MM.1S (cell line): ENCODE results near the gene ZNF490.
A peak's percentile ranks its signal among the peaks of the same experiment; 100 is the strongest.

Experiments
- DNase-seq: peaks from one replicate; pipeline ENCODE4 v3.0.0-alpha.2; 2015
- H2AFZ ChIP-seq: fragments of 300-600 bp; sonication (generic); 2 replicates; pipeline ENCODE4 v1.6.0; 2016; ENCODE audit warnings: antibody characterized with exemption, low read length
- H3F3A ChIP-seq: fragments of 300-600 bp; sonication (generic); 2 replicates; pipeline ENCODE4 v1.6.1; 2016; ENCODE audit warnings: mild to moderate bottlenecking, antibody characterized with exemption, low read length, moderate library complexity, mixed read lengths; ENCODE audit not compliant: insufficient read depth
- H3K27ac ChIP-seq: fragments of 300-600 bp; sonication (generic); 2 replicates; pipeline ENCODE4 v1.5.1; 2016; ENCODE audit warnings: mild to moderate bottlenecking, low read length
- H3K27me3 ChIP-seq: fragments of 300-600 bp; sonication (generic); replicated peaks from 2 replicates; pipeline ENCODE4 v1.6.0; 2016; ENCODE audit warnings: low read length; ENCODE audit not compliant: insufficient read depth
- H3K36me3 ChIP-seq: fragments of 300-600 bp; sonication (generic); replicated peaks from 2 replicates; pipeline ENCODE4 v1.6.1; 2016; ENCODE audit warnings: mild to moderate bottlenecking, low read length, mixed read lengths; ENCODE audit not compliant: insufficient read depth
- H3K4me1 ChIP-seq: fragments of 300-600 bp; sonication (generic); 2 replicates; pipeline ENCODE4 v1.6.1; 2016; ENCODE audit warnings: low read length, mixed read lengths
- H3K4me2 ChIP-seq: fragments of 300-600 bp; sonication (generic); 2 replicates; pipeline ENCODE4 v1.6.0; 2016; ENCODE audit warnings: low read depth, low read length
- H3K4me3 ChIP-seq: fragments of 300-600 bp; sonication (generic); 2 replicates; pipeline ENCODE4 v1.5.1; 2016; ENCODE audit warnings: low read length, mixed read lengths
- H3K79me2 ChIP-seq: fragments of 300-600 bp; sonication (generic); 2 replicates; pipeline ENCODE4 v1.6.1; 2016; ENCODE audit warnings: mixed run types, low read length, mixed read lengths
- H3K9ac ChIP-seq: fragments of 300-600 bp; sonication (generic); 2 replicates; pipeline ENCODE4 v1.6.1; 2016; ENCODE audit warnings: low read length, mixed read lengths
- H3K9me2 ChIP-seq: fragments of 300-600 bp; sonication (generic); replicated peaks from 2 replicates; pipeline ENCODE4 v1.6.1; 2016; ENCODE audit warnings: mild to moderate bottlenecking, low read length, mixed read lengths; ENCODE audit not compliant: insufficient read depth
- H3K9me3 ChIP-seq: fragments of 300-600 bp; sonication (generic); replicated peaks from 2 replicates; pipeline ENCODE4 v1.6.1; 2016; ENCODE audit warnings: mild to moderate bottlenecking, low read length, mixed read lengths; ENCODE audit not compliant: insufficient read depth
- H4K20me1 ChIP-seq: fragments of 300-600 bp; sonication (generic); 2 replicates; pipeline ENCODE4 v1.6.1; 2016; ENCODE audit warnings: mild to moderate bottlenecking, low read length, moderate library complexity, mixed read lengths; ENCODE audit not compliant: insufficient read depth
- EZH2 ChIP-seq: fragments of 300-600 bp; sonication (generic); optimal IDR thresholded peaks from 2 replicates; pipeline ENCODE3; 2017; ENCODE audit warnings: low read depth, mild to moderate bottlenecking, antibody characterized with exemption, low read length, mixed read lengths
- EZH2phosphoT487 ChIP-seq: fragments of 300-600 bp; sonication (generic); IDR thresholded peaks from 2 replicates; pipeline ENCODE4 v1.6.1; 2018; ENCODE audit warnings: antibody characterized with exemption, low read length
- TF ChIP-seq, protein P1 (sequence below): fragments of 300-600 bp; sonication (generic); IDR thresholded peaks from 2 replicates; pipeline ENCODE4 v1.5.1; 2016; ENCODE audit warnings: antibody characterized with exemption, low read length, mixed read lengths

ZNF490 gene

DNA sequence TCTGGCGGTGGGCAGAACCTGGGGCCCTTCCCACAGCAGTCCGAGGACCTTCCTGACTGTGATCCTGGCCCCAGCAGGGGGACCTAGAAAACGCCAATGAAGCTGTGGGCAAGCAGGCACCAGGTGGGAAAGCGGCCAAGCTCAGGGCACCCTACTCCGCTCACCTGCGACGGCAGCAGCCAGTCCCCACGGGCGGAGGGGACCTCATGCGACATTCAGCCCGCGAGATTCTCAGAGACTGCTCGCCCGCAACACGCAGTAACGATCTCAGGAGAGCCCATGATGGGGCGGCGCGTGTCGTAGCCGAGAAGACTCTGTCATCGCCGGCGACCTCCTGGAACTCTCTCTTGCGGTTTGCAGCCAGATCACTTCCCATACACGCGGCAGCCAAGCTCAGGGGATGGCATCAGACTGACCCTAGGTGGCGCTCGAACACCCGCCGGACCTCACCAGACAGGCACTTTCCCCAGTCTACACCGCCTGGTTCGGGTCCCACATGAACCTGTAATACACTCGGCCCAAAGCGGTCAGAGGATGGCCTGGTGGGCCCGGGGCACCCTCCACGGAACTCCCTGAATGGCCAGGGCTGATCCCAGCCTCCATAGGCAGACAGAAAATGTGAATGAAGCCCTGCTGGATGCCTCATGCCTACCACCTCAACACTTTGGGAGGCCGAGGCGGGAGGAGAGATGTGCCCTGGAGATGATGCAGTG is 29.4 kb upstream of the ZNF490 start:
- peak; percentile 75 for DNase-seq
- H3K9me2 ChIP-seq: no peaks in the 10 kb centered on the region
- H3K79me2 ChIP-seq: no peaks in the 10 kb centered on the region
- H3K27ac ChIP-seq: no peak overlapping the region
- H3K9ac ChIP-seq: 0 out of 2 replicates have a peak overlapping the region, but pooled peaks have one; percentile 13
- H2AFZ ChIP-seq: peak overlapping the region; percentile 32
- peak overlapping the region; percentile 50 for H3K4me2 ChIP-seq
- H3K9me3 ChIP-seq: no peaks in the 10 kb centered on the region
- peak overlapping the region; percentile 33; the same call in 1 of the 2 replicates for H3K4me3 ChIP-seq
- H3K27me3 ChIP-seq: no peaks in the 10 kb centered on the region
- TF ChIP-seq, protein P1, sequence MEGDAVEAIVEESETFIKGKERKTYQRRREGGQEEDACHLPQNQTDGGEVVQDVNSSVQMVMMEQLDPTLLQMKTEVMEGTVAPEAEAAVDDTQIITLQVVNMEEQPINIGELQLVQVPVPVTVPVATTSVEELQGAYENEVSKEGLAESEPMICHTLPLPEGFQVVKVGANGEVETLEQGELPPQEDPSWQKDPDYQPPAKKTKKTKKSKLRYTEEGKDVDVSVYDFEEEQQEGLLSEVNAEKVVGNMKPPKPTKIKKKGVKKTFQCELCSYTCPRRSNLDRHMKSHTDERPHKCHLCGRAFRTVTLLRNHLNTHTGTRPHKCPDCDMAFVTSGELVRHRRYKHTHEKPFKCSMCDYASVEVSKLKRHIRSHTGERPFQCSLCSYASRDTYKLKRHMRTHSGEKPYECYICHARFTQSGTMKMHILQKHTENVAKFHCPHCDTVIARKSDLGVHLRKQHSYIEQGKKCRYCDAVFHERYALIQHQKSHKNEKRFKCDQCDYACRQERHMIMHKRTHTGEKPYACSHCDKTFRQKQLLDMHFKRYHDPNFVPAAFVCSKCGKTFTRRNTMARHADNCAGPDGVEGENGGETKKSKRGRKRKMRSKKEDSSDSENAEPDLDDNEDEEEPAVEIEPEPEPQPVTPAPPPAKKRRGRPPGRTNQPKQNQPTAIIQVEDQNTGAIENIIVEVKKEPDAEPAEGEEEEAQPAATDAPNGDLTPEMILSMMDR: peak; percentile 82
- TF ChIP-seq EZH2phosphoT487: no peak
- H3F3A ChIP-seq: no peaks in the 10 kb centered on the region; the same call in 1 of the 2 replicates
- H3K36me3 ChIP-seq: no peaks in the 10 kb centered on the region
- H4K20me1 ChIP-seq: no peaks in the 10 kb centered on the region
- H3K4me1 ChIP-seq: no peaks in the 10 kb centered on the region

DNA sequence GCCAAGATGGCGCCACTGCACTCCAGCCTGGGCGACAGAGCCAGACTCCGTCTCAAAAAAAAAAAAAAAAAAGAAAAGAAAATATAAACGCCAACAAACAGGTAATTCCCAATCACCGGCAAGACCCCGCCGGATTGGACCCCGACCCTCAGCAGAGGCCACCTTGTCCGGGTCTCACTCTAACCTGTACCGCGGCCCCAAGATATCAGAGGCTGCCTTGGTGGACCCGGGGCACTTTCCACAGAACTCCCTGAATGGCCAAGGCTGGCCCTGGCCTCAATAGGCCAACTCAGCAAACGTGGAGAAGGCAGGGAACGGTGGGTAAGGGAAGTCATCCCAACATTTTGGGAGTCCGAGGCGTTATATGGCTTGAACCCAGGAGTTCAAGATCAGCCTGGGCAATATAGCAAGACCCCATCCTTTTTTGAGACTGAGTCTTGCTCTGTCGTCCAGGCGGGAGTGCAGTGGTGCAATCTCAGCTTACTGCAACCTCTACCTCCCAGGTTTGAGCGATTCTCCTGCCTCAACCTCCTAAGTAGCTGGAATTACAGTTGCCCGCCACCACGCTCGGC is 28.1 kb upstream of the ZNF490 start:
- Histone ChIP-seq H3F3A (no peaks in the 10 kb centered on the region; the same call in 1 of the 2 replicates), H3K9ac (no peak overlapping the region), H4K20me1 (no peaks in the 10 kb centered on the region), H3K27ac (no peak overlapping the region), H3K9me3 (no peaks in the 10 kb centered on the region), H3K4me2 (no peak overlapping the region), H2AFZ (no peak overlapping the region), H3K9me2 (no peaks in the 10 kb centered on the region), H3K79me2 (no peaks in the 10 kb centered on the region), H3K4me1 (no peaks in the 10 kb centered on the region), H3K4me3 (no peak overlapping the region), H3K36me3 (no peaks in the 10 kb centered on the region), H3K27me3 (no peaks in the 10 kb centered on the region)
- DNase-seq: no peak
- TF ChIP-seq EZH2phosphoT487: no peak
- TF ChIP-seq, protein P1: no peak

DNA sequence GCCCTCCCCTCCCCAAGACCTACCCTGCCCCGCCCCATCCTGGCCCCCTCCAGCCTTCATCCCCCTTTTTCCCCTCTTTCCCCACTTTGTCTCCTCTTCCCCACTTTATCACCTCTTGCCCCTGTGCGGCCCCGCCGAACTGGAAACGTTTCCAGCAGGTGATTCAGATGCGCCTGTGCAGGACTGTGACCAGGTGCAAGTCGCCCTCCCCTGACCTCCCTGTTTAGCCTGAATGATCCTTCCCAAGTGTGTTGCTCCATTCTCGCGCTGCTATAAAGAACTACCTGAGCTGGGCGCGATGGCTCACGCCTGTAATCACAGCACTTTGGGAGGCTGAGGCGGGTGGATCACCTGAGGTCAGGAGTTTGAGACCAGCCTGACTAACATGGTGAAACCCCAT is 26.0 kb upstream of the ZNF490 start:
- H3K36me3 ChIP-seq: no peaks in the 10 kb centered on the region
- H2AFZ ChIP-seq: no peak overlapping the region
- H3K79me2 ChIP-seq: no peaks in the 10 kb centered on the region
- no peak overlapping the region for H3K4me3 ChIP-seq
- H3K9me2 ChIP-seq: no peaks in the 10 kb centered on the region
- H3K4me1 ChIP-seq: no peaks in the 10 kb centered on the region
- no peaks in the 10 kb centered on the region for H3K27me3 ChIP-seq
- no peak for DNase-seq
- H3K4me2 ChIP-seq: no peak overlapping the region
- H3K9ac ChIP-seq: no peak overlapping the region
- no peak overlapping the region for H3K27ac ChIP-seq
- TF ChIP-seq, protein P1: no peak
- TF ChIP-seq EZH2phosphoT487 (no peak), EZH2 (no peak)
- no peaks in the 10 kb centered on the region; the same call in 1 of the 2 replicates for H3F3A ChIP-seq
- no peaks in the 10 kb centered on the region for H3K9me3 ChIP-seq
- no peaks in the 10 kb centered on the region for H4K20me1 ChIP-seq
